Tongue (tissue), 2 donors: ENCODE results near the gene CSGALNACT2. TPM values are rescaled to one million over a fixed set of nuclear protein-coding genes. Genes with fewer than 3 reads are reported as not detected.

Experiments used
- DNase-seq: peaks from one replicate; pipeline ENCODE4 v3.0.0-alpha.2; 2015
- total RNA-seq: library from RNA; depleted of rRNA; stranded (reverse); fragments of >200 nt; gene quantifications from one replicate; pipeline ENCODE4 v1.2.3, GENCODE V29; 2014

The CSGALNACT2 gene
- total RNA-seq, 1 donor from 2014 or later = 24.8 TPM

DNA sequence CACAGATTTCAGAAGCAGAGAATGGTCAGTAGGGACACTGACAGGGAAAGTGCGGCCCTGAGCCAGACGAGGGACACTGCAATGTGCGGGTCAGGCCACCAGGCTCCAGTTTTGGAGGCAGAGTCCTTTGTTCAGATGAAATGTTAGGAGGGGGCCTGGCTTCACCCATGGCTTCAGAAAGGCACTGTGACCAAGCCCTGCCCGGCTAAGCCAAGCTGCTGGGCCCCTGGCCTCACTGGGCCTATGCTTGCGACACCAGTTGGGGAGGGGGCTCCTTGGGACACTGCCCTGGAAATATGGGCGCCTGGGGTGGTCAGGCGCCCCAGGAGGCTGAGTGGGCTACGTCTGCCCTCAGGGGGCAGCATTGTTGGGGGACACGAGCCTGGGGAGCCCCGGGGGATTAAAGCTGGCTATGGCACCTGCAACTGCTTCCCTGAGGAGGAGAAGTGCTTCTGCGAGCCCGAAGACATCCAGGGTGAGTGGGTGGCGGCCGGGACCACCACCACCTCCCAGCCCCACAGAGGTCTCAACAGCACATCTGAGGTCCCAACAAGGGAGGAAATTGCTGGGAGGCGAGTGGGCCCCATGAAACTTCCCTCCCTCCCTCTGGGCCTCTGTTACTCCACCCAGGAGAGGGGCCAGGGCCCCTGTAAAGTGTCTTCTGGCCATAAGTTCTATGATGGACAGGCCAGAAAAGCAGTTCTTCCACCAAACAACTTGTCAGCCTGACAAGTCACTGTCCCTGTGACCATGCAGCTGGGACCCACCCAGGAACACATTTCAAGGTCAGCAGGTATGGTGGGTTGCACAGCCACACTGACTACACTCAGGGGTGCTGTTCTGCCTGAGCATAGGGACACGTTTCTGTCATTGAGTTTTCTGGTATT, 24.8 kb upstream of the CSGALNACT2 start:
- no peak for DNase-seq

DNA sequence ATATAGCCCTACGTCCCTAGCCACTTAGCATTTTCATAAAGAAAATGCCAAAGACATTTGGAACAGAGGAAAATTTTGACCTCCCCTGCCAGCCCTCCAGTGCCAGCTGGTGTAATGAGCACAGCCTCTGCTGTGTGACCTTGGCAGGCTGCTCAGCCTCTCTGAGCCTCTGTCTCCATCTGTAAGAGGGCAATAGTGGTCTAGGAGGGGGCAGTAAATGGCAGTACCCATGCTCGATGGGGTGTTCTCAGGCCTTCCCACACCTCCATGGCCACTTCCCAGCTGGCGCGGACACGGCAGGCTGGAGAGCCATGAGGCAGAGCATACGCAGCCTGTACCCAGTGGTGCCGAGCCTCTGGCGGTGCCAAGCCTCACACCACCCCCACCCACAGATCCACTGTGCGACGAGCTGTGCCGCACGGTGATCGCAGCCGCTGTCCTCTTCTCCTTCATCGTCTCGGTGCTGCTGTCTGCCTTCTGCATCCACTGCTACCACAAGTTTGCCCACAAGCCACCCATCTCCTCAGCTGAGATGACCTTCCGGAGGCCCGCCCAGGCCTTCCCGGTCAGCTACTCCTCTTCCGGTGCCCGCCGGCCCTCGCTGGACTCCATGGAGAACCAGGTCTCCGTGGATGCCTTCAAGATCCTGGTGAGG, 24.0 kb upstream of the CSGALNACT2 start:
- no peak for DNase-seq

DNA sequence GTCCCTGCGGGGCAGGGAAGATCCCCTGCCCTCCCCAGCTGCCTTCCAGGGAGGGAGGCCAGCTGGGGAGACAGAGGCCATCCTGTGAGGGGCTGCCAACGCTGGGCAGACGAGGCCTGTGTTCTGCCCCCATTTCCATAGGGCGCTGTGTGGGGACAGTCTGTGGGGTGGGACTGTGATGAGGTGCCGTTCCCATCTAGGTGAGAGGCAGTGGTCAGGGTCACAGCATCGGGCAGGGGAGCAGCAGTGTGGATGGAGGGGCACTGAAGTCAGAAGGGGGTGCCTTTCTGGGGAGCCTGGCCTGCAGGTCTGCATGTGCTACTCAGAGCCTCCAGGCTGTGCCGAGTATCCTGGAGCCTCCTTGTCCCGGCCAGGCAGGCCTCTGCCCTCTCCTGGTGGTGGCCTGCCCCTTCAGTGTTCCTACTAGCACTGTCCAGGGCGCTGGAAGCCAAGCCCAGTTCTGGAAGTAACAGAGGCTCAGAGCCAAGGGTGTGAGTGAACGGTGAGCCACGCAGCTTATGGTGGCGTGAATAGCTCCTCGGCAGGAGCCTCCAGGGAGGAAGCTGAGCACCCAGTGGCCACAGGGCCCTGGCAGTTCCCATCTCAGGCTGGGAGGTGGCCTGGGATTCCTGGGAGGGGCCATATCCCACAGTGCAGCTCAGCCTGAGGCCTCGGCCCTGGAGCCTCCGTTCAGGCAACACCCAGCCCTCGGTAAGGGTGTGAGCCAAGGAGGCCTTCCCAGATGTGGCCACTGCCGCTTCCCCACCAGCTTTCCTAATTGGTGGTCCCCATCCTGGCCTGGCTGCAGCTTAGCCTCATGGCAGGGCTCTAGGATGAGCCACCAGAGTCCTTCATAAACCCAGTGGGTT, 23.3 kb upstream of the CSGALNACT2 start:
- no peak for DNase-seq

DNA sequence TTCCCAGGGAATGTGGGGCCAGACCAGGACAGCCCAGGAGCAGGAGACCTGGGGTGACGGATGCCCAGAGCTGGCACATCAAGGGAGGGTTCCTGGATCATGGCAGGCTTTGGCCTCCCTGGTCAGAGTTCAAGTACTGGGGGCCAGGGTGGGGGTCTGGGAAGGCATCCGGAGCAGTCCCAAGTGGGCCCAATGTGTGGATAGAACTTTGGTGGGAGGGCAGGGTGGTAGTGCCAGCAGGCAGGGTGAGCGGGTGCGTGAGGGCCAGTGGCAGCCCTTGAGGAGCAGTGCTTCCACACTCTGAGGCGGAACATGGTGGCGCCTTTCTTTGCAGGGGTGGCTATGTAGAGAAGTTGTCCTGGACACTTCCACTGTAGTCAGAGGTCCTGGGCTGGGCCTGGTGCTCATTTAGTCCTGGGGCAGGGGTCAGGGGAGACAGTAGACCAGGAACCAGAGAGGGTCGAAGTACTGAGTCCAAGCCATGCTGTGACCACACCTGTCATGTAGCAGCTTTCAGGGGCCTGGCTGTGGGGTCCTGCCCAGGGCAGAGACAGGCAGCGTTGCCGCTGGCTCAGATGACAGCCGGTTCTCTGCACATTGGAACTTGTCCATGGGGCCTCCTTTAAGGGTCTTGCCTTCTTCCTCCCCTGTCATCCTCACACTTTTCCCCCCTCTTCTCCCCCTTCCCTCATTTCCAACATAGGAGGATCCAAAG, 22.2 kb upstream of the CSGALNACT2 start:
- DNase-seq = no peak

DNA sequence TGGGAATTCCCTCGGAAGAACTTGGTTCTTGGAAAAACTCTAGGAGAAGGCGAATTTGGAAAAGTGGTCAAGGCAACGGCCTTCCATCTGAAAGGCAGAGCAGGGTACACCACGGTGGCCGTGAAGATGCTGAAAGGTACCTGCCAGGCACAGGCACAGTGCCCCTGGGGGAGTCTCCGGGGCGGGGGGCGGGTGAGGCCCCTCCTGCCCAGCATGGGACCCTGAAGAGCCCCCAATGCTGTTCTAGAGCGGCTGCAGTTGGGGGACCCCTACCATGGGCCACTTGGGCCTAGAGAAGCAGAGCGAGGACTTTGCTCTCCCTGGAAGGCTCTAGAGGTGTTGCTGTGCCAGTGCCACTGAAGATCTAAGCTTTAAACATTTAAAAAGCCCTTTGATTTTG, 21.6 kb upstream of the CSGALNACT2 start:
- no peak for DNase-seq

DNA sequence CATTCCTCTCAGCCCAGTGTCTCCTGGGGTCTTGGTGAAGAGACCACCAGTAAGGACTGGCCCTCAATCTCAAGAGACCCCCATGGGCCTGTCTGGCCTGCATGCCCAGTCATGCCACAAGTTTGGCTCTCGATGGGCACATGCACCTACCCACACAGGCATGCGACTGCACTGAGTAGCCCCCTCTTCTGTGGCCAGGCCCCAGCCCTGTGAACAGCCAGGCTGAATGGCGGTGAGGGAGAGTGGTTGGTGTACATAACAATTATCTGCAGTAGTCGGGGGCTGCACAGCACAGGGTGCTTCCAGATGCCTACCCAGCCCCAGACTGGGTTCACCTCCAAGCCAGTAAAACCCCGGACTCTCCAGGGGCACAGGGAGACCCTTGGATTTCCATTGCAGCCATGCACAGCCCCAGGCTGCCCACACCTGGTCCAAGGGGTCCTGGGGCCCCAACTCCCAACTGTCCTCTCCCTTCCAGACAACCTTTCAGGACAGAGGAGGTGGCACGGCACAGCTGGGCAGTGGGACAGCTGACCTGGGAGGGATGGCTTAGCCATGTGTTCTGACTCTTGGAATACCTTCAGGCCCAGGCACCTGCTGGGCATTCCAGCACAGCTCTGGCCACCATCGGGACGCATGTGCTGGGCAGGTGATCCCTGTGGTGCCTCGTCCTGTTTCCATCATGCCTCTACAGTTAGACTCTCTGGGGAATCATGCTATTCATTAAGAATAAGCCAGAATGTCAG, 21.0 kb upstream of the CSGALNACT2 start:
- DNase-seq = no peak

DNA sequence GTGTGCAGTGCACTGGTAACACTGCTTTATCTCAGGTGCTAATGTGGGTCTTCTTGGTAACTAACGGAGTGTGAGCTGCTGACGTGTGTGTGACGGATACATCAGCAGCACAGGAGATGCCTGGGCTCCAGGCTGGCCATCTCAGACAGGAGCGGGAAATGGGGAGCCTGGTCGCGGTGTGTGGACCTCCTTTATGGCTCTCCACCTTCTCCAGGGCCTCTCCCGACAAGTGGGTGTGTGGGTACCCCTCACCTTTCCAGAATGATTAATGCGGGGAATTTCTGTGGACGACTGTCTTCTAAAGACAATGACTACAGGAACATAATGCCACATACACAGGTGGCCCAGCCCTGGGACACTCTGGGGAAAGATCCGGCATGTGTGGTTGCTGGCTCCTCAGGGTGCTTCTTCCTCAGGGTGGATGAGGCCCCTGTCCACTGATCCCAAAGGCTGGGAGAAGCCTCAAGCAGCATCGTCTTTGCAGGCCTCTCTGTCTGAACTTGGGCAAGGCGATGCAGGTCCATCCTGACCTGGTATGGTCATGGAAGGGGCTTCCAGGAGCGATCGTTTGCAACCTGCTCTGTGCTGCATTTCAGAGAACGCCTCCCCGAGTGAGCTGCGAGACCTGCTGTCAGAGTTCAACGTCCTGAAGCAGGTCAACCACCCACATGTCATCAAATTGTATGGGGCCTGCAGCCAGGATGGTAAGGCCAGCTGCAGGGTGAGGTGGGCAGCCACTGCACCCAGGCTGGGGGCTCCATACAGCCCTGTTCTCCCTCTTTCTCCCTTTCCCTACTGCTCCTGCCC, 20.3 kb upstream of the CSGALNACT2 start:
- DNase-seq = no peak

DNA sequence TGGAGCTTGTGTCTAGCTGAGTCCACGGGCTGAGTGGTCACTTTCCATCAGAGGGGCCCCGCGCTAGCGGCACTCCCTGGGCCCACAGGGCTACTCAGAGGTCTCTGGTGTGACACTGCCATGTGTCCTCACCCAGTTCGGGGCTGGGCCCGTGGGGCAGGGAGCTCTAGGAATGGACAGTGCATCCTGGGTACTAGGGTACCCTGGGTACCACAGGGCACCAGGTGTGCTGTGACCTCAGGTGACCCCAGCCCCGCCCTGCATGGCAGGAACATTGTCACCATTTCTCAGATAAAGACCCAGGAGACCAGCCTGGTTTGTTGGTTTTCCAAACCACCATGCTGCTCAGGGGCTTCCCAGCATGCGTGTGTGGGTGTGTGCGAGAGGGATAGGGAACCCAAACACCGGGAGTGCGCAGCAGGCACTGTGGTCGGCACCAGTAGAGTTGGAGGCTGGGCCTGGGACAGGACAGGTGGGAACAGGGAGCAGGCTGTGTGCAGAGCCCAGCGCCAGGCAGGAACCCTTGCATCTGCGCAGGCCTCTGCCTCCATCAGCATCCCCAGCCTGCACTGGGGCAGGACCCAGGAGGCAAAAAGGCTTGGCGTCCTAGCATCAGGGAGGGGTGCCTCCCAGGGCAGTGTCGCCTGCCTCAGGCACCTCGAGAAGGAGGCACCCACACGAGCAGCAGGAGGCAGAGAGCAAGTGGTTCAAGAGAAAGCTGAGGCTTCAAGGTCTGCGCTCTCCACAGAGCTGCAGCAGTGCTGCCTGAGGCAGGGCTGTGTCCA, 19.4 kb upstream of the CSGALNACT2 start:
- DNase-seq = no peak

DNA sequence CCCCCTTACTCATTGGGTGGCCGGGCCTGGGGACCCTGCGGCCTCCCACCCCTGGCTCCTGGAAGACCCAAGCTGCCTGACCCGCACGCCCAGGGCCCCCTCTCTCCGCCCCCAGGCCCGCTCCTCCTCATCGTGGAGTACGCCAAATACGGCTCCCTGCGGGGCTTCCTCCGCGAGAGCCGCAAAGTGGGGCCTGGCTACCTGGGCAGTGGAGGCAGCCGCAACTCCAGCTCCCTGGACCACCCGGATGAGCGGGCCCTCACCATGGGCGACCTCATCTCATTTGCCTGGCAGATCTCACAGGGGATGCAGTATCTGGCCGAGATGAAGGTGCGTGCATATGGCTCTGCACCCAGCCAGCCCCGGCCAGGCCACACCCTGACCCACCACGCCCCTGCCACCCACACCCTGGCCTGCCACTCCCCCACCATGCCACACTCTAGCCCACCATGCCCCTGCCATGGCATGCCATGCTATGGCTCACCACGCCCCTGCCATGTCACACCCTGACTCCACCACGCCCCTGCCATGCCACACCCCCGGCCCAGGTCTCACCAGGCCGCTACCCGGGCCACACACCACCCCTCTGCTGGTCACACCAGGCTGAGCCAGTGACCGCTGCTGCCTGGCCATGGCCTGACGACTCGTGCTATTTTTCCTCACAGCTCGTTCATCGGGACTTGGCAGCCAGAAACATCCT, 18.7 kb upstream of the CSGALNACT2 start:
- no peak for DNase-seq

DNA sequence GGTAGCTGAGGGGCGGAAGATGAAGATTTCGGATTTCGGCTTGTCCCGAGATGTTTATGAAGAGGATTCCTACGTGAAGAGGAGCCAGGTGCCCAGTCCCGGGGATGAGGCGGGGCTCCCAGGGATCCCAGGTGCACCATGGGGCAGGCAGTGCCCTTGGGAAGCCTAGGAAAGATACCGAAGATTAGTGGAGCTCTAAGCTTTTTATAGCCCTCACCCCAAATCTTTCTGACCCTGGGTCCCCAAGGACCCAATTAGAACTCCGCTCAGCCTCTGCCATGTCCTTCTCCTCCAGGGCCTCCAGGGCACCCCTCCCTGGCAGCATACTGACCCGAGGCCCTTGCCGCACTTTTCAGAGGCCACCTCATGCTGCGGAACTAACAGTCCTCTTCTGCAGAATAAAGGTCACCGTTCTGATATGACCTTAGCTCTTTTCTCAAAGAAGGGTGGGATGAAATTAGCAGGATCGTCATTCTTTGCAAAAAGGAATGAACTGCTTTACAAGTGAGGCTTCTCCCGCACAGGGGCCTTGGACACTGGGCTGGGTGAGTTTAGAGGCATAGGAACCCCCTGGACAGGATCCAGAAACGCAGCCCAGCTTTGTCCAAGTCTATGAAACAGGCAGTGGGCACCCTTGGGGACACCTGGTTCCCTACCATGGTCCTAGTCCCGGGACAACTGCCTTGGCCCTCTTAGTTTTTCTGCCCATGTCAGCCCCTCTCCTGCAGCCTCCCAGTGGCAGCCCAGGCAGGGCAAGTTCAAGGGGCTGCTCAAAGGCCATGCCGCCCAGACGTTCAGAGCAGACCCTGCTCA, 17.9 kb upstream of the CSGALNACT2 start:
- no peak for DNase-seq

DNA sequence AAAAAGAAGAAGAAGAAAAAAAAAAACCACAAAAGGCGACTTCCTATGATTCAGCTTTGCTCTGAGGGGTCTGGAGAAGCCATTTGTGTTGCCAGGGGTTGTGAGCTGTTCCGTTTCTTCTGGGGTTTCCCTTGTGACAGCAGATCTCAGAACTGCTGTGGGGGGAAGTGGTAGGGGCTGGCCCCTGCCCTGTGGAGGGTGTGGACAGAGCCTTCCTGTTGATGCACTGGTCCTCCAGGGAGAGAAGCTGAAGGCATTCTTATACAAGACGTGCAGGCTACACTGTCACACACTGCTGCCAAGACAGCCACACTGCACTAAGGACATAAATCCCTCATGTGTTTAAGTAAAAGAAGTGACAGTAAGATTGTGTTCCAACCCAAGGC, 17.3 kb upstream of the CSGALNACT2 start:
- peak; percentile 14 for DNase-seq

DNA sequence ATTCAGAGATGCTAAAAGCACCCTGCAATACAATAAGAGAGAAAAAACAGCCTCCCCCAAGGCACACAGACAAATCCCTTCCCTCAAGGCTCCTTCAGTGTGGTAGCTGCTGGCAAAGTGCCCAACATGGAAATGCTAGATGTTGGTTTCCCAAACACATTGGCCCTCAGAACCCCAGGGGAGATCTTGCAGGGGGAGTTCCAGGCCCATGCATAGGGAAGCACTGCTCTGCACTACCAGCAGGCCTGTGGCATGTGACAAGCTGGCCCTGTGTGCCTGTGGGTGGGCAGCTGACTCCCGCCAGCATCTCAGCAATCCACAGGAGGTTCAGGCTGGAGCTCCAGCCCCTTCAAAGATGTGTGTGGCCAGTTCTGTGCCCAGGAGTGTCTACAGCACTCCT, 16.8 kb upstream of the CSGALNACT2 start:
- DNase-seq = peak; percentile 38

DNA sequence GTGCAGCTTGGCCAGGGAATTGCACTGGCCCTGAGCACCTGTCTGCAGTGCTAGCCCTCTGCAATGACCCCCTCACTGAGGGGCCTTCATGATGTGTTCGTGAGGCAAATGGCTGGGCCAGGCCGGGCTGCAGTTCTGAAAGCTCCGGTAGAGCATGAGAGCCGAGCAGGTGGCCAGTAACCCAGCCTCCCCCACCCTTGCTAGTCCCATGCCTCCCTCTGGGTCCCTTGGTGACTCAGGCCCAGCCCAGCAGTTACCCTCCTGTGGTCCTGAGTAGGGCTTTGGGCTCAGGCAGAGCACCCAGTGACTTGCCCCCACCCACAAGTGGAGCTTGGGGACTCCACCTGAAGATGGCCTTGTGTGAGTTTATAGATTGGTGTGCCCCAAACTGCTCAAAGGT, 16.1 kb upstream of the CSGALNACT2 start:
- DNase-seq = no peak

DNA sequence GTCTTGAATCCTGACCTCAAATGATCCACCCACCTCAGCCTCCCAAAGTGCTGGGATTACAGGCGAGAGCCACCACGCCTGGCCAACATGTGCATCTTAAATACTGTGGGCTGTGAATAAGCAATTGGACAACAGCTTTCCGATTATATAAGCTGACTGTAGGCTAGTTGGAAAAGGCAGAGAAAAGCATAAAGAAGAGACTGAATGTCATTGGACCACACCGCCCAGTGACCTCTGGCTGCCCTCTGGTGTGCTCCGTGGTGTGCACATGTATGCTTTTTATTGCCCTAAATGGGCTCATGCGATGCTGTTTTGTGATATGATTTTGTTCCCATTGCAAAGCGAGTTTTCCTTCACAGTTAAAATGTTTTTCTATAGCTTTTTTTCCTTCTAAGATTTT, 15.4 kb upstream of the CSGALNACT2 start:
- DNase-seq = no peak

DNA sequence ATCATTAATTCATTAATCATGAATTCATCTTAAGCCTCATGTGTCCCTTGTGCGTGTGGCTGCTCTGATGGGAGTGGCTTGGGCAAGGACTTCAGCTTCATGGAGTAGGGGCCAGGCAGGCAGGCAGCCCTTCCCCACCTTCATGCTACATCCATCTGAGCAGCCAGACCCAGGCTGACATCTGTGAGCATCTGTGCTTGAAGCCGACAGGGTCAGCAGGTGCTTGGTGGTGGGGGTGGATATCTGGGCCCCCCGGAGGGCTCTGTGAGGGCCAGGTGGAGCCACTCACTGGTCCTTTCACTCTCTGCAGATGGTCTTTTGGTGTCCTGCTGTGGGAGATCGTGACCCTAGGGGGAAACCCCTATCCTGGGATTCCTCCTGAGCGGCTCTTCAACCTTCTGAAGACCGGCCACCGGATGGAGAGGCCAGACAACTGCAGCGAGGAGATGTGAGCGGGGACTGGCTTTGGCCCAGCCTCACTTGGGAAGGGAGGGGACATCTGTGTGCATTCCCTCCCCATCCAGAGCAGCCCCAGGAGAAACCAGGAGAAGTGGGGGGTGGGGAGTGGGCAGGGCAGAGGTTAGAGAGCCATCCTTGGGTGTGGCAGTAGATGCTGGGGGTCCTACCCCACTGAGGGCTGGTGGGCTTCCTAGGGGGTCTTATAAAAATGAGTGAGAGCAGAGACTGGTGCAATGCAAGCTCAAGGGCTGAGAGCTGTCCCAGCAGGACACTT, 14.7 kb upstream of the CSGALNACT2 start:
- DNase-seq = no peak

DNA sequence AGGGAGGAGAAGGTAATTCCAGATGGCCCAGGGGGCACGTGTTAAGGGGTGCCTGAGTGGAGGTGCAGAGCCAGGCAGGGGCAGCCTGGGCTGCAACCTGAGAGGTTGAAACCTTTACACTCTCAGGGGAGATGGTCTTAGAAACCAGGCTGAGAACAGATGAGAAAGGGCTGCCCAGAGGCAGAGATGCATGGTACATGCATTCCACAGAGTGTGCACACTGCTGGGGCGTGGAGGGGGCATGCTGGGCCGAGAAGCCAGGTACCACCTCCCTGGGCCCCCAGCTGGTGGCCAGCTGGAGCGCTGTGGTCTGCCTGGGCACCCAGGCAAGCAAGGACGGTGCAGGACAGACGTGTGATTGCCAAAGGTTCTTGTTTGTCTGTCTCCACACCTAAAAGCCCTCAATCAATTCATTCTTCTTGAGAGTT, 14.1 kb upstream of the CSGALNACT2 start:
- DNase-seq = no peak

DNA sequence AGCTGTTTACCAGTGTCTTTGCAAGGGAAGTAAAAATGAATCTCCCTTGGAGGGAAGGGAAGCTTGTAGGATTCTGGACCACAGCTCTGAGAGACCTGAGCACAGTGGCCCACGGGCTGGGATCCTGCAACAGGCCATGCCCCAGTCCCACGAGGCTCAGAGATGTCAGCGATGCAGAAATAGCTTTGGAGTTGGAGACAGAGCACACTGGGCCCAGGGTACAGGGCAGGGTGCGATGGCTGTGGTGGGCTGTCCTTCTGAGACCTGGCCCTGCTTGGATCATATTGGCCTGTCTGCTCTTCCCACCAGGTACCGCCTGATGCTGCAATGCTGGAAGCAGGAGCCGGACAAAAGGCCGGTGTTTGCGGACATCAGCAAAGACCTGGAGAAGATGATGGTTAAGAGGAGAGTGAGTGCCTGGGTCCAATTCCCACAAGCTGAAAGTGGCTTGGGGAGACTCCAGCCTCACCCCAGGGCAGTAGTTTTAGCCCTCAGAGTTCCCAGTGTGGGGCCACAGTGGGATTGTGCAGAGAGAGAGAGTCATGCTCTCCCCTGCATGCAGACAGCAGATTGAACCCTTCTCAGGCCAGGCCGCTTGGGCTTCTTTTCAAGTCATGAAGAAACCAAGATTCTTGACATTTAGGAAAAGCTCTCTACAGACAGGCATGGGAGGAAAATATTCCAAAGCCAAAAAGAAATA, 13.5 kb upstream of the CSGALNACT2 start:
- no peak for DNase-seq
